Testis (tissue), 3 donors: ENCODE data around the gene RELL2. TPM values are rescaled to one million over a fixed set of nuclear protein-coding genes. Genes with fewer than 3 reads are reported as not detected.

Source experiments
- DNase-seq: peaks from one replicate; pipeline ENCODE4 v3.0.0-alpha.2; 2019
- H3K27ac ChIP-seq, 2 donors: fragments of 200-600 bp; sonication (generic); one replicate each; pipeline ENCODE4 v1.5.1; 2019
- H3K27me3 ChIP-seq: fragments of 200-600 bp; sonication (generic); one replicate; pipeline ENCODE4 v1.5.1; 2019
- H3K36me3 ChIP-seq: fragments of 200-600 bp; sonication (generic); one replicate; pipeline ENCODE4 v1.5.1; 2017; ENCODE audit warnings: low read depth; ENCODE audit errors: missing control alignments
- H3K4me1 ChIP-seq: fragments of 200-600 bp; sonication (generic); one replicate; pipeline ENCODE4 v1.5.1; 2019
- H3K4me3 ChIP-seq, 2 donors: fragments of 200-600 bp; sonication (generic); one replicate each; pipeline ENCODE4 v1.5.1; 2017 to 2019
- H3K9me3 ChIP-seq: fragments of 200-600 bp; sonication (generic); one replicate; pipeline ENCODE4 v1.5.1; 2017
- POLR2A ChIP-seq: fragments of 450-650 bp; IDR thresholded peaks from one replicate; pipeline ENCODE4 v1.6.1; 2017; ENCODE audit warnings: antibody characterized with exemption, mild to moderate bottlenecking, moderate library complexity
- WGBS, 2 donors: methylation state at CpG; one replicate each; pipeline ENCODE4 v1.1.5; 2018; 5-methylcytosine and 5-hydroxymethylcytosine counted together
- intact Hi-C: fragments of 100-400 bp; cut with DNase I; formaldehyde crosslinking; loops from one replicate; pipeline ENCODE4 v1.15.1; 2023; ENCODE audit warnings: low total_unique reads
- polyA plus RNA-seq: library from polyadenylated mRNA; stranded (reverse); fragments of 350-450 nt; fragmentation: Illumina TruSeq; extraction: RNeasy Lipid Tissue Mini Kit (QIAGEN cat#74804); gene quantifications from one replicate; pipeline ENCODE4 v1.2.3, GENCODE V29; 2014; ENCODE audit warnings: low read depth, low replicate concordance; ENCODE audit not compliant: insufficient read depth
- total RNA-seq, 2 donors: library from RNA; depleted of rRNA; stranded (reverse); fragments of >200 nt; gene quantifications; one replicate each; pipeline ENCODE4 v1.2.3, GENCODE V29; 2016
- TF ChIP-seq, protein P1 (sequence below), 3 experiments: fragments of 450-650 bp in 2 of 3; fragments of 200-600 bp in 1 of 3; sonication (generic) in 1 of 3; IDR thresholded peaks; one replicate each; pipeline ENCODE4 v1.5.1; 2016 to 2019; ENCODE audit warnings: antibody characterized with exemption in 3 of 3, mild to moderate bottlenecking in 2 of 3, moderate library complexity in 1 of 3

The RELL2 gene
- total and polyA plus RNA-seq, 3 donors from 2014 or later = 8.6 to 17.0 (median 11.3) TPM

DNA sequence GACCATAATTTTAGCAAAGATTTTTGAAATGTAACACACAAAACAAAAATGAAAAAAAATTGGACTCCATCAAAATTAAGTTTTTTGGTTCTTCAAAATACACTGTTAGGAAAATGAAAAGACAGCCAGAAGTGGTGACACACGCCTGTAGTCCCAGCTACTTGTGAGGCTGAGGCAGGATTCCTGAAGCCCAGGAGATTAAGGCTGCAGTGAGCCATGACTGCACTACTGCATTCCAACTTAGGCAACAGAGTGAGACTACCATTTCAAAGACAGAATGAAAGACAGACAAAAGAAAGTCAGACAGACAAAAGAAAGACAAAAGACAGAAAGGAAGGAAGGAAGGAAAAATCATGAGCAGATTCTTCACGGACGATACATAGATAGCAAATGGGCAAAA is 25.5 kb upstream of the RELL2 start:
- H3K27me3 ChIP-seq = no peaks in the 10 kb centered on the region
- H3K36me3 ChIP-seq = no peaks in the 10 kb centered on the region
- WGBS, 2 donors = 89 to 93% methylated on average over 3 of the region's 3 CpGs
- no peak overlapping the region for H3K4me3 ChIP-seq
- TF ChIP-seq, protein P1, sequence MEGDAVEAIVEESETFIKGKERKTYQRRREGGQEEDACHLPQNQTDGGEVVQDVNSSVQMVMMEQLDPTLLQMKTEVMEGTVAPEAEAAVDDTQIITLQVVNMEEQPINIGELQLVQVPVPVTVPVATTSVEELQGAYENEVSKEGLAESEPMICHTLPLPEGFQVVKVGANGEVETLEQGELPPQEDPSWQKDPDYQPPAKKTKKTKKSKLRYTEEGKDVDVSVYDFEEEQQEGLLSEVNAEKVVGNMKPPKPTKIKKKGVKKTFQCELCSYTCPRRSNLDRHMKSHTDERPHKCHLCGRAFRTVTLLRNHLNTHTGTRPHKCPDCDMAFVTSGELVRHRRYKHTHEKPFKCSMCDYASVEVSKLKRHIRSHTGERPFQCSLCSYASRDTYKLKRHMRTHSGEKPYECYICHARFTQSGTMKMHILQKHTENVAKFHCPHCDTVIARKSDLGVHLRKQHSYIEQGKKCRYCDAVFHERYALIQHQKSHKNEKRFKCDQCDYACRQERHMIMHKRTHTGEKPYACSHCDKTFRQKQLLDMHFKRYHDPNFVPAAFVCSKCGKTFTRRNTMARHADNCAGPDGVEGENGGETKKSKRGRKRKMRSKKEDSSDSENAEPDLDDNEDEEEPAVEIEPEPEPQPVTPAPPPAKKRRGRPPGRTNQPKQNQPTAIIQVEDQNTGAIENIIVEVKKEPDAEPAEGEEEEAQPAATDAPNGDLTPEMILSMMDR (IDR thresholded peaks at IDR 0.05) = no peak
- TF ChIP-seq POLR2A = no peak
- H3K27ac ChIP-seq = no peak overlapping the region
- intact Hi-C loops = no loop called here
- no peaks in the 10 kb centered on the region for H3K4me1 ChIP-seq
- DNase-seq = no peak
- H3K9me3 ChIP-seq = no peaks in the 10 kb centered on the region

DNA sequence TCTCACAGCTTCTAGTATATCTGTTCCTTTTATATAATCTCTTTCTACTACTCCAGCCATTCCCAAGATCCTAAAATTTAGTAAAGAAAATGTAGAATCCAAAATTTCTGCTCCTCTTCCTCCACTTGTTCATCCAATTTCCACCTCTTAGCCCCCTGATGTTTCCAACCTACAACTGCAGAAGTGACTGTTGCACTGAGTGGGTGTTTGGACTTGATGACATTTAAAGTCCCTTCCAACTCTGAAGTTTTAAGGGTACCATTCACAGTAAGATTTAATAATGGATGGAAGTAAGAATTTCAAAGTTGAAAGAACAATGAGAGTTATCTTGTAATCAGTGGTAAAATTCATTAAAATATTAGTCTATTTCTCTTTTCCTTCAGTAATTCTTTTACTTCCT is 23.5 kb upstream of the RELL2 start:
- Histone ChIP-seq H3K4me1 (no peaks in the 10 kb centered on the region), H3K27ac (no peak overlapping the region), H3K4me3 (no peak overlapping the region), H3K9me3 (no peaks in the 10 kb centered on the region), H3K27me3 (no peaks in the 10 kb centered on the region), H3K36me3 (no peaks in the 10 kb centered on the region)
- TF ChIP-seq, protein P1 (IDR thresholded peaks at IDR 0.05) = no peak
- TF ChIP-seq POLR2A = no peak
- DNase-seq = no peak
- intact Hi-C loops = no loop called here

DNA sequence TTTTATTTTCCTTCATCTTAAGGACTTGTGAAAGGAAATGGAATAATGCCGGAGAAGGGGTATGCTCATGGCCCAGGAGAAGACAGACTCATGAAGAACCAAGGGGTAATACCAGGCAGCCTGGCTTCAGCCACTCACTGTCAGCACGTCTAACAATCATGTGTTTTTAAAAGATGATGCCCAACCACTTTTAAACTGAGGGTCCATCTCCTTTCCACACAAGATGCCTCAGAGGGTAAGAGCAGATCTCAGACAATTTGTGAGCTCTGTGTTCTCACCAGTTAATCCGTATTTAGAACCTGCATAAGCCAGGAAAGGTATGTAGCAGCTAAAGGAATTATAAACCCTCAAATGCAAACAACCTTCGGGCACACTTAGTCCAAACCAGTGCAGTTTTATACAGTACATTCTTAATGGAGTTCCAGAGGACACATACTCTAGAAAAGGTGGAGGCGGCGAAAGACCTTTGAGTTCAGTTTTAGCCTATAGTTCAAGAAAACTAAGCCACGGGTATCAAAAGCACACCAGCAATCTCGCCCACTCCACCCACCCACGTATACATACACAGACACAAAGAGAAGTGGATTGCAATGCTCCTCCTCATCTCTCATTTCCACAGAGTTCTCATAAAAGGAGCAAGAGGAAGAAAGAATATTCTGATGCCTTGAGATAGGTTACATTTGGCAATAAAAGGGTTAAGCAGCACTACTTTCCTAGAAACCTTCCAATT is 20.6 kb upstream of the RELL2 start:
- intact Hi-C loops = no loop called here
- WGBS, 2 donors = 58 to 80% methylated on average over 9 of the region's 9 CpGs
- no peaks in the 10 kb centered on the region for H3K36me3 ChIP-seq
- no peak overlapping the region for H3K4me3 ChIP-seq
- TF ChIP-seq, protein P1 (IDR thresholded peaks at IDR 0.05) = no peak
- TF ChIP-seq POLR2A = no peak
- H3K27ac ChIP-seq = no peak overlapping the region
- no peaks in the 10 kb centered on the region for H3K4me1 ChIP-seq
- no peak for DNase-seq
- no peaks in the 10 kb centered on the region for H3K9me3 ChIP-seq
- no peaks in the 10 kb centered on the region for H3K27me3 ChIP-seq

DNA sequence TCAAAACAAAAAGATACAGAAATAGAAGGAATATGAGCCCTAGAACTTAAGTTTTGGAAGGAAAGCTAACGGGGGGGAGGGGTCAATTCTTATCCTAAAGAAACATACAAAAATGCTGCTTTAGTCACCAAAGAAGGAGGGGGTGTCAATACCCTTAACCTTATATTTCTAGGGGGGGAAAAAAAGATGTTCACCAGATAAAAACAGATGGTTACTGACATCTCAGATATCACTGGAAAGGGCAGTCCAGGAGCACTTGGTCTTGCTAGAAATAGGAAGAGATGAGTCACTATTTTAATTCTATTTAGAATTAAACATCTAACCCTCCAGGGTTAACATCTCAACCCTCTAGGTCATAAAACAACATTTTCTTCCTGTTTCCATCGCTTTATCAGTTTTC is 19.7 kb upstream of the RELL2 start:
- DNase-seq = no peak
- Histone ChIP-seq H3K9me3 (no peaks in the 10 kb centered on the region), H3K4me3 (peak overlapping the region in 1 of 2 donors; percentile 89), H3K4me1 (no peaks in the 10 kb centered on the region), H3K27me3 (no peaks in the 10 kb centered on the region), H3K27ac (peak overlapping the region in 1 of 2 donors; percentile 86), H3K36me3 (no peaks in the 10 kb centered on the region)
- no peak for TF ChIP-seq POLR2A
- TF ChIP-seq, protein P1 (IDR thresholded peaks at IDR 0.05) = no peak
- intact Hi-C loops = no loop called here
- 27 to 64% methylated on average over 2 of the region's 2 CpGs for WGBS, 2 donors

DNA sequence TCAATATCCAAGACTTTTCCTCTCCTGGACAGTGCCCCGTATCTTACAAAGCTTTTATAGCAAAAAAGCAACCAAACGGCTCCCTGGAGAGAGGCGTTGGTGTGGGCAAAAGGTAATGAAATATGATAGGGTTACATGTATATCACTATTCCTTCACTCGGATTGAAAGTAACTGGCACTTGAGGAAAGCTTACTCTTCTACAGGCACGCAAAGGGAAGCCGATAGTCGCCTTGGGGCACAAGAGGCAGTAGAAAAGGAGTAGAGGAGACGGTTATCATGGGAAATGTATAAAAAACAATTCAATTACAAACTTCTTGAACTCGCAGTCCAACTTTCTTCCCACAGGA is 19.1 kb upstream of the RELL2 start:
- intact Hi-C loops = no loop called here
- DNase-seq = no peak
- Histone ChIP-seq H3K4me1 (no peaks in the 10 kb centered on the region), H3K4me3 (peak overlapping the region; percentile 83 to 89), H3K27me3 (no peaks in the 10 kb centered on the region), H3K36me3 (no peaks in the 10 kb centered on the region), H3K9me3 (no peaks in the 10 kb centered on the region), H3K27ac (peak overlapping the region; percentile 64 to 86)
- TF ChIP-seq POLR2A = no peak
- WGBS, 2 donors = 8 to 20% methylated on average over 9 of the region's 9 CpGs
